ENCODE data around the gene GPRC5C. TPM values are rescaled to one million over a fixed set of nuclear protein-coding genes. Genes with fewer than 3 reads are reported as not detected.

The GPRC5C gene
- total and polyA plus RNA-seq, 9 of the 15 experiments (the other 6 are each of a cell fraction or from before 2014, with no cell fraction given): 0.28 to 9.0 (median 4.1) TPM

GRCh38 chr17:74390680-74391653 lies 40.9 kb upstream of the GPRC5C start (continued):
- TF ChIP-seq, protein P1, sequence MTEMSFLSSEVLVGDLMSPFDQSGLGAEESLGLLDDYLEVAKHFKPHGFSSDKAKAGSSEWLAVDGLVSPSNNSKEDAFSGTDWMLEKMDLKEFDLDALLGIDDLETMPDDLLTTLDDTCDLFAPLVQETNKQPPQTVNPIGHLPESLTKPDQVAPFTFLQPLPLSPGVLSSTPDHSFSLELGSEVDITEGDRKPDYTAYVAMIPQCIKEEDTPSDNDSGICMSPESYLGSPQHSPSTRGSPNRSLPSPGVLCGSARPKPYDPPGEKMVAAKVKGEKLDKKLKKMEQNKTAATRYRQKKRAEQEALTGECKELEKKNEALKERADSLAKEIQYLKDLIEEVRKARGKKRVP (CRISPR knock-in tag; IDR thresholded peaks at IDR 0.05): 0 out of 2 replicates have a peak, but pooled peaks have one; percentile 14
- TF ChIP-seq MEIS2 (IDR thresholded peaks at IDR 0.05; ENCODE audit: partially characterized antibody) (peak; percentile 53), ZBTB11 (CRISPR knock-in tag; IDR thresholded peaks at IDR 0.05) (peak in 1 of 3 experiments; percentile 23; a peak in 1 of 6 replicates), NCOA1 (IDR thresholded peaks at IDR 0.05; ENCODE audit: low read depth) (no peak), EGR1 (conservative IDR thresholded peaks at IDR 0.05) (peak; percentile 17; the same call in 1 of the 2 replicates), PATZ1 (CRISPR knock-in tag; IDR thresholded peaks at IDR 0.05; ENCODE audit: borderline replicate concordance) (no peak), BHLHE40 (IDR thresholded peaks at IDR 0.05; ENCODE audit: low read length) (no peak), ZNF121 (CRISPR knock-in tag; conservative IDR thresholded peaks at IDR 0.05) (peak; percentile 94), SMARCA5 (IDR thresholded peaks at IDR 0.05) (no peak), GABPA (tag; conservative IDR thresholded peaks at IDR 0.05; ENCODE audit: low read depth) (peak; percentile 22; the same call in 1 of the 2 replicates), CEBPG (CRISPR knock-in tag; IDR thresholded peaks at IDR 0.05) (no peak), CEBPG (tag; conservative IDR thresholded peaks at IDR 0.05 in 1 of 2, IDR thresholded peaks at IDR 0.05 in 1 of 2) (peak; percentile 70 to 72), ZNF395 (CRISPR knock-in tag; IDR thresholded peaks at IDR 0.05) (peak; percentile 78; the same call in 1 of the 2 replicates), ZFPM2 (CRISPR knock-in tag; IDR thresholded peaks at IDR 0.05) (no peak), NR2C2 (CRISPR knock-in tag; IDR thresholded peaks at IDR 0.05) (no peak), NR2C2 (tag; IDR thresholded peaks at IDR 0.05) (peak; percentile 21; the same call in 1 of the 2 replicates), CREM (IDR thresholded peaks at IDR 0.05; ENCODE audit: low read depth) (0 out of 2 replicates have a peak, but pooled peaks have one; percentile 25), ZFX (CRISPR knock-in tag; IDR thresholded peaks at IDR 0.05) (peak; percentile 47; the same call in 1 of the 2 replicates), RFX1 (IDR thresholded peaks at IDR 0.05) (no peak)
